ENCODE measurements around the gene SCG5.

SCG5 gene

GRCh38 chr15:32718821-32719716, 77.6 kb downstream of the SCG5 start:
- DNase-seq (ENCODE audit: low read depth in 1 of 2, low spot score in 1 of 2) = no peak

GRCh38 chr15:32721596-32721995, 80.1 kb downstream of the SCG5 start:
- no peak for DNase-seq (ENCODE audit: low read depth in 1 of 2, low spot score in 1 of 2)

GRCh38 chr15:32722136-32722535, 80.6 kb downstream of the SCG5 start:
- DNase-seq (ENCODE audit: low read depth in 1 of 2, low spot score in 1 of 2) = no peak

- DNase-seq (ENCODE audit: low read depth in 1 of 2, low spot score in 1 of 2) = no peak
Measured at GRCh38 chr15:32723171-32723948, 81.8 kb downstream of the SCG5 start.

GRCh38 chr15:32729700-32730395, 88.3 kb downstream of the SCG5 start:
- no peak for DNase-seq (ENCODE audit: low read depth in 1 of 2, low spot score in 1 of 2)

GRCh38 chr15:32730677-32731654, 89.5 kb downstream of the SCG5 start:
- DNase-seq (ENCODE audit: low read depth in 1 of 2, low spot score in 1 of 2) = no peak

GRCh38 chr15:32732574-32733157, 91.2 kb downstream of the SCG5 start:
- DNase-seq (ENCODE audit: low read depth in 1 of 2, low spot score in 1 of 2) = no peak

GRCh38 chr15:32733281-32733680, 91.8 kb downstream of the SCG5 start:
- DNase-seq (ENCODE audit: low read depth in 1 of 2, low spot score in 1 of 2) = no peak

GRCh38 chr15:32735989-32736700, 94.6 kb downstream of the SCG5 start:
- DNase-seq (ENCODE audit: low read depth in 1 of 2, low spot score in 1 of 2) = no peak

GRCh38 chr15:32736701-32737061, 95.2 kb downstream of the SCG5 start:
- DNase-seq (ENCODE audit: low read depth in 1 of 2, low spot score in 1 of 2) = no peak

GRCh38 chr15:32737304-32737703, 95.8 kb downstream of the SCG5 start:
- no peak for DNase-seq (ENCODE audit: low read depth in 1 of 2, low spot score in 1 of 2)

GRCh38 chr15:32738666-32739065, 97.2 kb downstream of the SCG5 start:
- DNase-seq (ENCODE audit: low read depth in 1 of 2, low spot score in 1 of 2) = no peak

- no peak for DNase-seq (ENCODE audit: low read depth in 1 of 2, low spot score in 1 of 2)
Measured at GRCh38 chr15:32739522-32740063, 98.1 kb downstream of the SCG5 start.

- DNase-seq (ENCODE audit: low read depth in 1 of 2, low spot score in 1 of 2) = no peak
Measured at GRCh38 chr15:32743411-32744140, 102.1 kb downstream of the SCG5 start.

- no peak for DNase-seq (ENCODE audit: low read depth in 1 of 2, low spot score in 1 of 2)
Measured at GRCh38 chr15:32746116-32746857, 104.8 kb downstream of the SCG5 start.
